PC-9 (cell line): ENCODE data around the gene EMILIN3.

Experiments used
- EZH2 ChIP-seq: fragments of 200-600 bp; sonication (generic); IDR thresholded peaks from 2 replicates; pipeline ENCODE4 v1.8.0; 2017; ENCODE audit warnings: antibody characterized with exemption, low read depth
- TF ChIP-seq, protein P1 (sequence below): fragments of 200-600 bp; sonication (generic); conservative IDR thresholded peaks from 2 replicates; pipeline ENCODE4 v1.6.1; 2017; ENCODE audit warnings: mixed run types, antibody characterized with exemption, mild to moderate bottlenecking, moderate library complexity

DNA sequence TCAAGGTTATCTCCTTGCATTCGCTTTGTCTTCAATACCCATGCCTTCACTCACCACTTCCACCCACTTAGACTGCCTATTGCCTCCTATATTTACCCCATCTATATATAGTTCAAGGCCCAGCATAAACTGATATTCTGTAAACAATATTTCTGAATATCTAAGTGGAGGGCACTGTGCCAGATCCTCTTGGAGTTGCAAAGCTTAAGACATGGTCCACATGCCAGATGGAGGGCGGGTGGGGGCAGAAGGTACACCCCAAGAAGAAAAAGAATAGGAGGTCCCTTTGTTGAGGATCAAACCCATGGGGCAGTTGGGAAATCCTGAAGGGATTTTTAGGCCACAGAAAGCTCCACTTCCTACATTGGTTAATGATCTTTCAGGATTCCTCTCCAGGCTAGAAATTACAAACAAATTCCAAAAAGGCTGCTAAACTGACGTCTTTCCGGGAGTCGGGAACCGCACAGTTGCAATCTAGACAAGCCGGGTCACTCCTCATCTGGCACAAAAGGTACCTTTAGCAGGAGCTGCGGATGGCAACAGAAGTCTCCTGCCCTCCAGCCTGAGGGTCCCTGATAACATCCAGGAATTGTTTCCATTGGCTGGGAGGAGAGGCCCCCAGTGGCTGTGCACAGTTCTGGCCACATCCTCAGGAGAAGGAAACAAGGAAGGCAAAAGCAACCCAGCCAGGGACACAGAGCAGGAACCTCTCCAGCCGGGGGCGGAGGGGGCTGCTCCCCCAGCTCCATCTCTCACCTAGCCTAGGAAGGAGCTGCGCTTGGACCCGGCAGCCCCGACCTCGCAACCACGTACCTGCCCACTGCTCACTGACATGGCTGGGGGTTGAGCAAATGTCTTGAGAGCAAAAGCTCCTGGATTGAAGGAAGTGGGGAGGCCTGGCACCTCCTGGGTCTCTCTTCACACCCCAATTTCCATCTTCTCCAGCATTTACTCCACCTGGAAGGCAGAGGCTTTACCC is 31.9 kb downstream of the EMILIN3 start:
- TF ChIP-seq, protein P1, sequence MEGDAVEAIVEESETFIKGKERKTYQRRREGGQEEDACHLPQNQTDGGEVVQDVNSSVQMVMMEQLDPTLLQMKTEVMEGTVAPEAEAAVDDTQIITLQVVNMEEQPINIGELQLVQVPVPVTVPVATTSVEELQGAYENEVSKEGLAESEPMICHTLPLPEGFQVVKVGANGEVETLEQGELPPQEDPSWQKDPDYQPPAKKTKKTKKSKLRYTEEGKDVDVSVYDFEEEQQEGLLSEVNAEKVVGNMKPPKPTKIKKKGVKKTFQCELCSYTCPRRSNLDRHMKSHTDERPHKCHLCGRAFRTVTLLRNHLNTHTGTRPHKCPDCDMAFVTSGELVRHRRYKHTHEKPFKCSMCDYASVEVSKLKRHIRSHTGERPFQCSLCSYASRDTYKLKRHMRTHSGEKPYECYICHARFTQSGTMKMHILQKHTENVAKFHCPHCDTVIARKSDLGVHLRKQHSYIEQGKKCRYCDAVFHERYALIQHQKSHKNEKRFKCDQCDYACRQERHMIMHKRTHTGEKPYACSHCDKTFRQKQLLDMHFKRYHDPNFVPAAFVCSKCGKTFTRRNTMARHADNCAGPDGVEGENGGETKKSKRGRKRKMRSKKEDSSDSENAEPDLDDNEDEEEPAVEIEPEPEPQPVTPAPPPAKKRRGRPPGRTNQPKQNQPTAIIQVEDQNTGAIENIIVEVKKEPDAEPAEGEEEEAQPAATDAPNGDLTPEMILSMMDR: no peak
- no peak for TF ChIP-seq EZH2
